GOT3 (cell line): ENCODE data around the gene LMX1B.

Experiments
- DNase-seq: peaks from one replicate; lab custom pipeline; 2025; ENCODE audit warnings: mixed read lengths; lab: John Stamatoyannopoulos, UW

The LMX1B gene

DNA sequence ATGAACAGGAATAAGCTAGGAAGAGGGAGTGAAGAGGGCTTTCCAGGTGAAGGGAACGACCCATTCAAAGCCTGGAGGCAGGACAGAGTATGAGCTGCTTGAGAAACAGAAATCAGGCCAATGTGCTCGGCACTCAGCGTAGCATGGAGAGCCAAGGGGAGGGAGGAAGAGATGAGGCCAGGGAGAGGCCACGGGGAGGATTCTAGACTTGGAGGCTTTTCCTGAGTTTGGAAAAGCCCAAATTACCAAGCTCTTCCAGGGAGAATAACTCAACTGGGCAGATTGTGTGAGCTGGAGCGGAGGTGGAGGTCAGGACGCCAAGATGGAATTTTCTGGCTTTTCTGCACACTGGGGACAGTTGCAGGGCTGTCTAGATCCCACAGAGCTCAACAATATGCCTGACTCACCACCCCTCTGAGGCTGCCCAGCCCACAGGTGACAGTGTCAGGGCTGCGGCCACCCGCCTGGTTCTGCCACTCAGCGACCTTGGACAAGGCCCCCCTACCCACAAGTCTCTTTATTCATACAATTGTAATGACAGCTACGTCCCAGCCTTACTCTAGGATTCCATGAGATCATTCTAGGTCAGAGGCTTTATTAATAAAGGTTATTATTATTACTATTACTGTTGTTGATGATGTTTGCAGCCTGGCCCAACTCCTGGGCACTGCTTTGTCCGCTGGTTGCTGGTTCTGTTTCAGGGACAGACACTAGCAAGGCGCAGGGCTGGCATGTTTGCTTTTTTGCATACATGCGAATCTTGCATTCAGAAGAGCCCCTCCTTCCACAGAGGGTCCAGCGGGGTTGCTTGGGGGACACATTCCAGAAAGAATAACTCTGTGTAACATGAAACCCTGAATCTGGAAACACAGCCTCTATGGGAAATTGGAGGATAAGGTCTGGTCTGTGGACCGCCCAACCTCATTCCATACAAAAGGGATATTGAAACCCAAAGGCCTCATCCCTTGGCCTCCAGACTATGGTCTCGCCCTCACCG, 9.4 kb upstream of the LMX1B start:
- no peak for DNase-seq

DNA sequence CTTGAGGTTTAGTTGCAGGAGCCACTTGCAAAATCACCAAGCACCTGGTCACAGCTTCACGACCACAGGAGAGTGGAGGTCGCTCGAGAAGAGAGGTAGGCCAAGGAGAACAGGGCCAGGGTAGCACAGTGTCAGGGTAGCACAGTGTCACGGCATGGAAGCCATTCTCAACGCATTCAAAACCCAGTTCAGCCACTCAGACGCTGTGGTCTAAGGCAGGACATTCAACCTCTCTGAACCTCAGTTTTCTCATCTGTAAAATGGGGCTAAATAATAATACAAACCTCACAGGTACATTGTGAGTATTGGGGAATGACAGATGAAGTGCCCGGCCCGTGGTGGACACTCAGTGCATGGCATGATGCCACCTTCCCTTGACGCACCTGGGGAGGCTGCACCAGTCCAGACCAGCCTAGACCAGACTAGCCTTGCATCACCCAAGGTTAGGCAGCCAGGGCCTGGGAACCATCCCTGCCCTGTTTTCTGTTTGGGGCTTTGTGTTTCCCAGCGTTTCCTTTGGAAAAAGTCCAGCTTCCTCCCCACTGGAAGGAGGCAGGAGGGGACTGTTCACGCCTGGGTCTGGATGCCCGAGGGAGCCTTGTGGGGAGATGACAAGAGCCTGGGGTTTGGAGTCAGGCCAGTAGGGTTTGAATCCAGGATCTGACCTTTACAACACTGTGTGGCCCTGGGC, 7.8 kb upstream of the LMX1B start:
- DNase-seq = no peak

DNA sequence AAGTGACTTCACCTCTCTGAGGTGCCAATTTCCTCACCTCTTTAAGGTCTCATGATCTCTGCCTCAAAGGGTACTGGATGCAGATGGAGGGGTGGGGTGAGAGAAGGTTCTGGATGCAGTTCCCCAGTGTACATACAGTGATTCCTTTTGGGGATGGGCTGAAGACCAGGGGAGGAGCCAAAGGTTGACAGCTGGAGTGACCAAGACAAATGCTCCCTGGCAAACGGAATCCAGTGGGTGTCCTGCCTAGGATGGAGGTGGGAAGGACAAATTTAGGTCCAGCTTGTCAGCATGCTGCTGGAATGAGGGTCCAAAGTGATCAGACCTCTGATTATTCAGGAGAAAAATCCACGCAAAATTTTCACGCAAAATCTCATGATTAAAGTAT, 7.3 kb upstream of the LMX1B start:
- DNase-seq = no peak

DNA sequence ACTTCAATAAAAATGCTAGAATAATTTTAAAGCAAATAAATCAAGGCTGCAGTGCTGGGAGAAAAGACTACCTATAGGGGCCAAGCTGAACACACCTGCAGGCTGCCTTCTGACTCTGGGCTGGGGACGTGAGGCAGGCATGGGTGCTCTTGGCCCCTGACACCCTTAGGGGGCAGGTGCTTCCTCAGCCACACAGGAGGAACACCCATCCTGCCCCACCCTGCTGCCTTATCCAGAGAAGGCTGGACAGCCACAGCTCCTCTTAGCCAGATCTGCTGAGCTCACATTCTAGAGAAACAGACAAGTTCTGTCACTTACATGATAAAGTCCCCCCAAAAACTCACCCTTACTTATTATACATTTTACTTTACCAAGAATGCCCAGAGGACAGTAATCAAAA, 6.6 kb upstream of the LMX1B start:
- no peak for DNase-seq

DNA sequence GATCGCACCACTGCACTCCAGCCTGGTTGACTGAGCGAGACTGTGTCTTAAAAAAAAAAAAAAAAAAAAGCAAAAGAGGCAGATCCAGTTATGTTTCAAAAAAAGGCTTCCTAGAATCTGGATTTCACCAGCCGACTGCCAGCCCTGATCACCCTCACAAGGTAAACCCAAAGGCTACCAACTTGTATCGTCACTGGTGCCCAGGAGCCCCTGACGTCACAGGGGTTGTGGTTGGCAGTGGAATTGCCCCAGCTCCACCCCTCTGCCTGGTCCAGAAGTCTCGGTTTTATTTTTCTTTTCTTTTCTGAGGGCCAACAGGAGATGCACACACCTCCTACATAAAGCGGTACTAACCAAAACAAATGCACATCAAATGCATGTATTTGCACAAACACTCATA, 6.0 kb upstream of the LMX1B start:
- no peak for DNase-seq

DNA sequence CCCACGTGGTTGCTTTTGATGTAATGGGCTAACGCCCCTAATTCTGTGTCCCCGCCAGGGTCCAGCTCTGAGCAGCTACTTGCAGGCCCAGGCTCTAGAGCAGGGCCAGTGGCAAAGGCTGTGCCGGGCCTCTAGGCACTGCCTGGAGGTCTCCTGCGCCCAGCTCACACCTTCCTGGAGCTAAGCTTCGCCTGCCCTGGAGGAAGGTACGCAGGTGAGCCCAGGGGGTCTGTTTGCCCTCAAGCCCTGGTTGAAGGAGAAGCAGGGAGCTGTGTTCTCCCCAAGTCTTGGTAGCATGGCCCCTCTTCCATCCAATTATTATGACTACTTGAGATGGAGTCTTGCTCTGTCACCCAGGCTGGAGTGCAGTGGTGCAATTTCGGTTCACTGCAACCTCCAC, 5.2 kb upstream of the LMX1B start:
- DNase-seq = no peak

DNA sequence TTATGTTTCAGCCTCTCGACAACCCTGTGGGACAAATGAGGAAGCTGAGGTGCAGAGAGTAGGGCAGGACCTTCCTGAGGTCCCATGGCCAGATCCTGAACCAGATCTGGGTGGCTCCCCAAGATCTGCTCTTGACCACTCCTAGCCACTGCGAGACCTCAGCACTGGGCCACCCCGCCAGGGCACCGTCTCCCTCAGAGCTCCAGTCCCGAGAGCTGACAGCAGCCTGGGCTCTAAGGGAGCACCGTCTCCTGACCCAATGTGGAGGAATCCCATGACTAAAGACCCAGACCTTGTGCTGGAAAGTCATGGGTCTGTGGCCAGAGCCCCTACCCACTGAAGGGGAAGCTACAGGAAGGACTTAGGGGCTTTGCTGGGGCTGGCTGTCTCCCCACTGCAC, 4.5 kb upstream of the LMX1B start:
- DNase-seq = no peak

DNA sequence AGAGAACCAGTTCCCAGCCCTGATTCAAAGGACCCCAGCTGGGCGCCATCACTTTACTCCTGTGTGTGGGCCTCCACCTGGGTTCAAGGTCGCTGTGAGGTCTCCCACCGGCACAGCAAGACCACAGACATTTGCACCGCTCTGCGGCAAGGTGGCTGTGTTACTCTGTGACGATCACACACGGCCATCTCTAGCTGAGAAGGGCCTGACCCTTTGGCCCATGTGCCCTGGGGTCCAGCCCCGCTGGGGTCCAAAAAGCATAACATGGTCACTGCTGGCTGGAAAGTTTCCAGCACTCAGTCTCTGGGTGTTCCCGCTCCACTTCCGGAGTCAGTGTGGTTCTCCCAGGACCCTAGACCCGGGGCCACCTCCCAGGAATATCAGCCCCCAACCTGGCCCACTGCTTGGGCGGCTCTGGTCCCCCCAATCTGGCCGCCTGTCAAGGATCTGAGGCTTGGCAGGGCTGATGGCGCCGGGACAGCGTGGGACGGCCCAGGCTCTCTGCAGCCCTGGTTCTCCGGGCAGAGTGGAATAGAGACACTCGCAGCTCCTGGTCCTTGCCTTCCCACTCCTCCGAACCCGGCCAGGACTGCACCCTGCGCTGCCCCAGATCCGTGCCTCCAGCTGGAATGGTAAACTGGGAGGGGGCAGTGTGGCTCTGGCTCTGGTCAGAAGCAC, 3.9 kb upstream of the LMX1B start:
- DNase-seq = no peak

DNA sequence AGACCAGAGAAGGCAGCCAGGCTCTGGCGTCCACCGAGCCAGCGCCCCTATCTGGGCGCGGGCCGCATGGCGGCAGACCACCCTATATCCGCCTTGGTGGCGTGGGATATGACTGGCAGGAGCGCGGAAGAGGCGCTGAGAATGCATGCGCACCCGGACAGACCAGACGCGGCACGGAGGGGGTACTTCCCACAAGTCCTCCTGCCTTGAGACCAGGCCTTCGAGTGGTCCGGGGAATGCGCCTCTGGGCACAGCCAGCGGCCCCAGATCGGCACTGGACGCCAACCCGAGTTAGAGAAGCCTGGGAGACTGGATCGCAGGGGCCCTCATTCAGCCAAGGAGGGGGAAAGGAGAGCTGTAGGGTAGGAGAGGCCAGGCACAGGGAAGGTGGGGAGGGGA, 2.5 kb upstream of the LMX1B start:
- DNase-seq = no peak

DNA sequence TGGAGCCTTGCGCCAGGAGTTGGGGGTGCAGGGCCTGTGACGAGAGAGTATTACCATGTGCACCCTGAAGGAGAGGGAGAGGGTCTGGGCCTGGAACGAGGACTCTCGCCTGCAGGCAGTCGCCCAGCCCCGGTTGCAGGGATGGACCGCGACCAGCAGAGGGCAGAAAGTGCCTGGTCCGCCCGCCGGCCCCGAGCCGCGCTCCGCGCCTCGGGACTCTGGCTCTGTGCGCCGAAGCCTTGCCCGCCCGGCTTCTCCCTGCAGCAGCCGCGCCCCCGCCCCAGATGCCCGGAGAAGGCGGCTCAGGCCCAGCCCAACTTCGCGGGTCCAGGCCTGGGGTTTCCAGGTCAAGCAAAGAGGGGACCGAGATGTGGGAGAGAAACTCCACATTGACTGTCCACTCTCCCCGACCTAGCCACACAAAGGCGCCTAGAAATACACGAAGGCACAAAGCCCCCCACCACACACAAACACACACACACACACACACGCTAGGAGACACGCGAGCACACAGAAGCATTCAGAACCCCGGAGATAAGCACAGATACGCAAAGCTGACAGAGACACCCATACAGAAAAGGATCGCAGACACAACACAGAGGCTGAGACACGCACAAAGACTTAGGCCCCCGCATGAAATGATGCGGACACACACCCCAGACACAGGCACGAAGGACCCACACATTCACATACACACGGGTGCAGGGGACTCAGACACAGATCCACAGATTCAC, 2.0 kb upstream of the LMX1B start:
- DNase-seq = no peak

DNA sequence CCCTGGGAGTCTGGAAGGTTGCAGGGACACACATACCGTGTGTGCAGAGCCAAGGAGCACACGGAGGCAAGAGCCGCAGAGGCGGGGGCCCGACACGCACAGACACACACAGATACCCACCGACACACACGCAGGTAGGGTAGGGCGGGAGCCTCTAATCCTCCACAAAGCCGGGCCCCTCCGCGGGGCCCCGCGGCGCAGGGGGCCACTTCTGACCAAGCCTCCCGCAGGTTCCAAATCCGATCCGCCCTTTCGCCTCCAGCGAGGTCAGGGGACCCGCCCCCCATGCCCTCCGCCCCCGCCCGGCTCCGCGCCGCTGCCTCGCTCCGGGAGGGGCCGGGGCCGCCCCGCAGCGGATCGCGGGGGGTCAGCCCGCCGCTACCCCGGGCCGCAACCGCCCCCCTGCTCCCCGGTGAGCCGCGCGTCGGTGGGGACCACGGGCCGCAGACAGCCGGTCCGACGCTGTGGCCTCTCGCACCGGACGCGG, 1.4 kb upstream of the LMX1B start:
- no peak for DNase-seq

DNA sequence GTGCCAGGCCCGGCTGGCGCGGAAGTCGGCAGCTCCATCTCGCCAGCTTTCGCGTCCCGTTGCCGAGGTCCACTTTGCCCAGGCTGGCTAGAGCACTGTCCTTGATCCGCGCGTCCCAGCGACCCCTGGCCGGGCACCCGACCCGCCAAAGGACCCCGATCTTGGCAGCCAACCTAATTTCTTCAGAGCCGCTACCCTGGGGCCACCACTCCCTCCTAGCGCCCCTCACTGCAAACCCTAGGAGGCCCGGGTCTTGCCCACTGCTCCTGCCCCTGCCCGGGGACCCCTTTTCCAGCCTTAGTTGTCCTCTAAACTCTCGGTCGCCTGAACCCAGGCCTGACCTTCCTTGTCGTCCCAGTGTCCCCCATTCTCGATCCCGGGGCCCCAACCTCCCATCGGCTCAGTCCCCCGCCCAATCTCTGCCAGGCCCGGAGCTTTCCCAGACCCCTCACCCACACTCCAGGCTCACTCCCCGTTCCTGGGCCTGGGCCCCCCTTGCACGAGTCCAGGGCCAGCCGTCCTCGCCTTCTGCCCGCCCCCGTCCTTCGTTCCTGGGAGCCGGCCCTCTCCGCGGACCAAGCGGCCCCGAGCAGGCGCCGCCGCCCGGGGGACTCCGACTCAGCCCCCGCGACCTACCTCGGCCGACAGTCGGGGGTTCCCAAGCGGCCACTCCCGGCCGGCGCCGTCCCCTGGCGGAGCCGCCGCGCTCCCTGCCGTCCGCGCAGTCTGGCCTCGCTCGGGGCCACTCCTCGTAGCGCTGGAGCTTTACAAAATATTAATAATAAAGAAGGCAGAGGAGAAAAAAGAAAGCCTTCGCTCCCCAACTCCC, 701 bp upstream of the LMX1B start:
- no peak for DNase-seq

DNA sequence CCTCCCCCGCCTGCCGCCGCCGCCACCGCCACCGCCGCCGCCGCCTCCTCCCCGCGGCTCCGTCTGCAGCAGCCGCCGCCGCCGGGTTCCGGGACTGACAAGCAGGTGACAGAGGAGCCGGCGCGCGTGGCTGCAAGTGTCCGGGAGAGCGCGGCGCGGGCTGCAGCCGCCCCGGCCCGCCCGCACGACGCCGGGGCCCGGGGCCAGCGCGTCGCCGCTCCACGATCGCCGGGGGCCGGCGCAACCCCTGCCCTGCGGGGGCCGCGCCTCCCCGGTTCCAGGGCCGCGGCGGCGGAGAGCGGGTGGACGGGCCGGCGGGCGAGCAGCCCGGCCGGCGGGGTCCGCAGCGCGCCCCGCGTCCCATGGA, 343 bp downstream of the LMX1B start:
- no peak for DNase-seq

DNA sequence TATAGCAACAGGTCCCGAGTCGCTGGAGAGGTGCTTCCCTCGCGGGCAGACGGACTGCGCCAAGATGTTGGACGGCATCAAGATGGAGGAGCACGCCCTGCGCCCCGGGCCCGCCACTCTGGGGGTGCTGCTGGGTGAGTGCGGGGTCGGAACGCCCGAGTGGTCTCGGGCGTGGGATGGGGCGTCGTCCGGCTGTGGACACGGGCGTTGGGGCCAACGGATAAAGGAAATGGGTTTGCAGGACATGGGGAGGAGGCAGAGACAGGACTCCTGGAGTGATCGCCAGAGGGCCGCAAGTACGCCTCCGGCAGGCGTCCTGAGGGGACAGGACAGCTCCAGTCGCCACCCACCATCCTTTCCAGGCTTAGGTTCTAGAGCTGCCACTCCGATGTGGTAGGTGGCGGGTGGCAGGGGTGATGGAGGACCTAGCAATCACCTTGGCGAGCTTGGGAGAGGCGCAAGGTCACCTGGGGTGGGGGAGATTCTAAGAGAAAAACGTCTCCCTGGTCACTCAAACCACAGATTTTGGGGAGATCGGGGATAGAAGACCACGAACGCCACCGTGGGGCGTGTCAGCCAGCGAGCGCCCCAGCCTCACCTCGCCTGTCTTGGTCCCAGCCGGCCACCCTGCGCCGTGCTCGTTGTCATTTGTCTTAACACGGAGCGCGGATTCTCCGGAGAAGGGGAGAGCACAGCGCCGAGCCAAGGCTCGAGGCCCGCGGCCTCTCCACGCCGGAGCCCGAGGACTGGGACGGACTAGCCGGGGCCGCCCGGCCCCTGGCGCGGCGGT, 922 bp downstream of the LMX1B start:
- DNase-seq = no peak

DNA sequence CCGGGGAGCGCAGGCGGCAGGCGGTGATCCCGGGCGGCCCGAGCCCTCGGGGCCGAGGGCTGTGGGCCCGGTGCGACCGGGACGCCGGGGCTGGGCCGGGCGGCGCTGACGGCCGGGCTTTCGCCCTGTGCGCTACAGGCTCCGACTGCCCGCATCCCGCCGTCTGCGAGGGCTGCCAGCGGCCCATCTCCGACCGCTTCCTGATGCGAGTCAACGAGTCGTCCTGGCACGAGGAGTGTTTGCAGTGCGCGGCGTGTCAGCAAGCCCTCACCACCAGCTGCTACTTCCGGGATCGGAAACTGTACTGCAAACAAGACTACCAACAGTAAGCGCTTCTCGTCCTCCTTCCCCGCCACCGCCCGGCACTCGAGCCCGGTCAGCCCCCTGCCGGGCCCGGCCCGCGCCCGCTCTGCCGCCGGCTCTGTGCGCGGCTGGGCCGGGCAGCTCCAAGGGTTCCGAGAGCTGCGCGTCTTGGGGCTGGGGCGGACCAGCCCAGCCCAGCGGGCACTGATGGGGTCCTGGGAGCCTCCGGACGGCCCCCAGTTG, 1.6 kb downstream of the LMX1B start:
- no peak for DNase-seq

DNA sequence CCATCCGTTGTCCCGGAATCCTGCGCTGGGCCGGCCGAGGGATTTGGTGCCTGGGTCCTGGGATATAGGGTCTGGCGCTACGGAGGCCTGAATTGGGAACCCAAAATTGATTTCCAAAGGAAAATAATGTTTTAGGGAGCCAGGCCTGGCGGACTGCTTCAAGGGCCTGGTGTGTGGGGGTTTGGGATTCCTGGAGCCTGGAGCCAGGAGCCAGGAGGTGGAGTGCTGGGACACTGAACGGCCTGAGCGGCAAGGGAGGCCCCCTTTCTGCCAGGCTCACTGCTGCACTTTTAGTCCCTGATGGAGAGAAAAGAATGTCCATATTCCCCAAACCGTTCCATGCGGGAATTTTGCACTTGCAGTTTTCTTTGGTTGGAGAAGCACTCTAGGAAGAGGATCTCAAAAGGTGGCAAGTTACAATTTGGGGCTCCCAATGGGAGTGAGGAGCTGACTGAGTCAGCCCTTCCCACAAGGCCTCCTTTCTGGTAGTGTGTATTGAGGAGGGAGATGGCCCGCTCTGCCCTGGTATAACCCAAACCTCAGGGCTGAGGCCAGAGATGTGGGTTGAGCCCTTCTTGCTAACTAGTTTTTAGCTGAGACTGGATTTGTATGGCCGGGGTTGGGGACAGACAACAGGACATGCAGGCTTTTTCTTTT, 2.2 kb downstream of the LMX1B start:
- no peak for DNase-seq

DNA sequence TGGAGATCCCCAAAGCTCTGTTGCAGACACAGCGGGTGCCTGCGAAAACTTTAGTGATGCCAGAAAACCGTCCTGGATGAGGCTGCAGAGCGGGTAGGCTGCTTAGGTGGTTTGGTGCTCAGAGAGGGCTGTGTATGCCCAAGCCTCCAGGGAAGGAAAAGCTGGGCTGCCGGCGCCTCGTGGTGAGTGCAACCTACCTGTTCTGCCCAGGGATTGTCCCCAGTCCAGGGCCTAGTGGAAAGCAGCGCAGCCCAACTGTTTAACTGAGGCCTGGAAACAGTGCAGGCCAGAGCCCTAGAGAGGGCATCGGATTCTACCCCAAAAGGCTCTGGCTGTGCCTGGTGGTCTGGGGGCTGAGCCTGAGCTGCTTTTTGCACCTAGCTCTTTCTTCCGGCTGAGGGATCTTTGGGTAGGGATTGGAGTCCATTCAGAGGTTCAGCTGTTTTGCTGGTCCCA, 2.8 kb downstream of the LMX1B start:
- DNase-seq = no peak

DNA sequence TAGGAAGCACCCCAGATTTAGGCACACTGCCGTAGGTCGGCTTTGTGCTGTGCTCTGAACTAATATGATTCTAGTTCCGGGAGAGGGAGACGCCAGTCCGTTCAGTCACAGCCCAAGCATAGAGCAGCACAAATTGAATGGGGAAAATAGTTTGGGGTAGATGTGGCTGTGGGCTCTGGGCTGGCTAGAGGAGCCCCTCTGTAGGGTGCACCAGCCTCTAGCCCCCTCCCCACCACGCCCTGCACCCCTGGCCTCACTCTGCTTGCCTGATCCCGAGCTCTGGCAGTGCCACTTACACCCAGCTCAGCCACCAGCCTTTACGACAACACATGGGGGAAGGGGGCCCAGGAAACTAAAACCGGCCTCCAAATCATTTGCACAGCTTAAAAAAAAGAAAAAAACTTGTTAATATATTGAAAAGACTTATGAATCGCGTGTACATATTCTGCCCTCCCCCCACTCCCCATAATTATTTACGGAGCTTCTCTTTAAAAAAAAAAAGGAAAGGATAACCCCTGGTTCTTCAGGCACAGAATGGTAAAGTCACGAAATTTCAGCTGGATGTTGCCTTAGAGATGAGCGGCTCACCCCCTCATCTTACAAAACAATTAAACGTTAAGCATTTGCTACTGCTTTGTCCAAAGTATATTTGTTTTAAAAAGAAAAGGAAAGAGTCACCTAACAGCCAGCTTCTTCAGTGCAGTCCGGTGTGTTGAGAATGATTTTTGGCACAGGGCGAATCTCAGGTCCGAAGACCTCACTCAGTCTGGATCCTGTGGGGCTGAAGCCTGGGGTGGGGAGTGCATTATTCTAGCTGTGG, 3.5 kb downstream of the LMX1B start:
- no peak for DNase-seq

DNA sequence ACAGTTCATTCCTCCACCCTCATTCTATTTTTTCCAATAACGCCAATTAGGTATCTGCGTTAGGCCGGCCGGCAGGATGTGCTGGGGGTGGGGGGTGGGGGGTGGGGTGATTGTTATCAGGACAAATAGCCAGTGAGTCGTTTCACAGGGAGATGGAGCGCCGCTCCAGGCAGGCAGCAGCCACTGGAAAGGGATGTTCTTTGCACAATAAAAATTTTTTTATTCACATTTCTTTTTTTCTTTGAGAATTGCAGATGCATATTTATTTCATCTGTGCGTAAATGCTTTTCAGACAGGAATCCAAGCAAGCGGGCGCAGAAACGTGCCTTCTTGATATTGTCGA, 4.1 kb downstream of the LMX1B start:
- no peak for DNase-seq
